ENCODE measurements around the gene KDM2B.
"Not testable (repeated sequence)": the region's sequence is repeated elsewhere in the genome, so short reads cannot be mapped to it uniquely, and the experiment has no call there.

KDM2B gene

GRCh38 chr12:121596526-121596925 is 15.7 kb upstream of the KDM2B start:
- no peak for ATAC-seq (ENCODE audit: insufficient read depth, low read depth)
- Histone ChIP-seq H3K79me2 (ENCODE audit: insufficient read depth, low read length) (no peaks in the 10 kb centered on the region), H4K20me1 (ENCODE audit: insufficient read depth, low read length) (no peaks in the 10 kb centered on the region), H3K9ac (ENCODE audit: low read depth, low read length) (no peak overlapping the region), H3K4me3 (ENCODE audit: low read depth in 1 of 2, low read length in 2 of 2) (no peak overlapping the region), H3K27me3 (ENCODE audit: insufficient read depth, low read length, poor library complexity) (no peaks in the 10 kb centered on the region), H3K4me2 (ENCODE audit: insufficient read depth, low read length) (no peak overlapping the region), H3K9me3 (ENCODE audit: insufficient read depth, low read length, severe bottlenecking) (no peaks in the 10 kb centered on the region), H3K36me3 (ENCODE audit: insufficient read depth, low read length) (peaks cover 8% of the 10 kb centered on the region; the same call in 1 of the 2 replicates), H2AFZ (ENCODE audit: low read depth, low read length) (no peak overlapping the region), H3K4me1 (ENCODE audit: insufficient read depth, low read length) (peaks cover under 1% of the 10 kb centered on the region; the same call in 1 of the 2 replicates), H3K27ac (ENCODE audit: low read length) (no peak overlapping the region)
- TF ChIP-seq EZH2 (IDR thresholded peaks at IDR 0.05; ENCODE audit: borderline replicate concordance, low read depth, low read length, severe bottlenecking) = no peak
- DNase-seq = no peak

GRCh38 chr12:121595520-121595919 is 14.7 kb upstream of the KDM2B start:
- no peak overlapping the region for H3K9ac ChIP-seq (ENCODE audit: low read depth, low read length)
- H3K27me3 ChIP-seq (ENCODE audit: insufficient read depth, low read length, poor library complexity) = no peaks in the 10 kb centered on the region
- H3K4me1 ChIP-seq (ENCODE audit: insufficient read depth, low read length) = peaks cover 11% of the 10 kb centered on the region
- ATAC-seq (ENCODE audit: insufficient read depth, low read depth) = no peak
- H3K79me2 ChIP-seq (ENCODE audit: insufficient read depth, low read length) = no peaks in the 10 kb centered on the region
- no peaks in the 10 kb centered on the region for H3K9me3 ChIP-seq (ENCODE audit: insufficient read depth, low read length, severe bottlenecking)
- H3K4me3 ChIP-seq (ENCODE audit: low read depth in 1 of 2, low read length in 2 of 2) = no peak overlapping the region
- no peak overlapping the region for H3K4me2 ChIP-seq (ENCODE audit: insufficient read depth, low read length)
- no peak overlapping the region for H3K27ac ChIP-seq (ENCODE audit: low read length)
- TF ChIP-seq CTCF (IDR thresholded peaks at IDR 0.05; ENCODE audit: borderline replicate concordance, extremely low read depth, low read length, poor library complexity, severe bottlenecking) = no peak
- no peak for TF ChIP-seq EZH2 (IDR thresholded peaks at IDR 0.05; ENCODE audit: borderline replicate concordance, low read depth, low read length, severe bottlenecking)
- H3K36me3 ChIP-seq (ENCODE audit: insufficient read depth, low read length) = peaks cover 8% of the 10 kb centered on the region; the same call in 1 of the 2 replicates
- H2AFZ ChIP-seq (ENCODE audit: low read depth, low read length) = no peak overlapping the region
- no peak for DNase-seq
- no peaks in the 10 kb centered on the region for H4K20me1 ChIP-seq (ENCODE audit: insufficient read depth, low read length)

- no peaks in the 10 kb centered on the region for H3K9me3 ChIP-seq (ENCODE audit: insufficient read depth, low read length, severe bottlenecking)
- H3K79me2 ChIP-seq (ENCODE audit: insufficient read depth, low read length) = no peaks in the 10 kb centered on the region; the same call in 1 of the 2 replicates
- H3K9ac ChIP-seq (ENCODE audit: low read depth, low read length) = no peak overlapping the region
- no peak overlapping the region for H3K27ac ChIP-seq (ENCODE audit: low read length)
- ATAC-seq (ENCODE audit: insufficient read depth, low read depth) (no peak), DNase-seq (no peak)
- H3K4me2 ChIP-seq (ENCODE audit: insufficient read depth, low read length) = no peak overlapping the region
- no peak overlapping the region for H2AFZ ChIP-seq (ENCODE audit: low read depth, low read length)
- peaks cover 5% of the 10 kb centered on the region; the same call in 1 of the 2 replicates for H3K36me3 ChIP-seq (ENCODE audit: insufficient read depth, low read length)
- H4K20me1 ChIP-seq (ENCODE audit: insufficient read depth, low read length) = no peaks in the 10 kb centered on the region
- peaks cover 23% of the 10 kb centered on the region for H3K4me1 ChIP-seq (ENCODE audit: insufficient read depth, low read length)
- H3K27me3 ChIP-seq (ENCODE audit: insufficient read depth, low read length, poor library complexity) = no peaks in the 10 kb centered on the region
- TF ChIP-seq CTCF (IDR thresholded peaks at IDR 0.05; ENCODE audit: borderline replicate concordance, extremely low read depth, low read length, poor library complexity, severe bottlenecking) (no peak), EZH2 (IDR thresholded peaks at IDR 0.05; ENCODE audit: borderline replicate concordance, low read depth, low read length, severe bottlenecking) (no peak)
- H3K4me3 ChIP-seq (ENCODE audit: low read depth in 1 of 2, low read length in 2 of 2) = no peak overlapping the region
These were observed 11.5 kb upstream of the KDM2B start for GRCh38 chr12:121592320-121592719.

GRCh38 chr12:121590476-121591143 is 9.8 kb upstream of the KDM2B start:
- Histone ChIP-seq H3K4me2 (ENCODE audit: insufficient read depth, low read length) (peak overlapping the region; percentile 69), H4K20me1 (ENCODE audit: insufficient read depth, low read length) (no peaks in the 10 kb centered on the region), H3K79me2 (ENCODE audit: insufficient read depth, low read length) (no peaks in the 10 kb centered on the region; the same call in 1 of the 2 replicates), H3K9ac (ENCODE audit: low read depth, low read length) (peak overlapping the region; percentile 87), H3K36me3 (ENCODE audit: insufficient read depth, low read length) (0 out of 2 replicates have a peak, but pooled peaks cover 5% of the 10 kb centered on the region), H3K27me3 (ENCODE audit: insufficient read depth, low read length, poor library complexity) (no peaks in the 10 kb centered on the region), H3K9me3 (ENCODE audit: insufficient read depth, low read length, severe bottlenecking) (no peaks in the 10 kb centered on the region), H3K4me3 (ENCODE audit: low read depth in 1 of 2, low read length in 2 of 2) (peak overlapping the region; percentile 30 to 52), H3K4me1 (ENCODE audit: insufficient read depth, low read length) (peaks cover 23% of the 10 kb centered on the region), H3K27ac (ENCODE audit: low read length) (peak overlapping the region; percentile 99), H2AFZ (ENCODE audit: low read depth, low read length) (peak overlapping the region; percentile 82)
- DNase-seq = peak; percentile 67
- no peak for TF ChIP-seq EZH2 (IDR thresholded peaks at IDR 0.05; ENCODE audit: borderline replicate concordance, low read depth, low read length, severe bottlenecking)
- TF ChIP-seq CTCF (IDR thresholded peaks at IDR 0.05; ENCODE audit: borderline replicate concordance, extremely low read depth, low read length, poor library complexity, severe bottlenecking) = no peak
- ATAC-seq (ENCODE audit: insufficient read depth, low read depth) = peak; percentile 77

GRCh38 chr12:121584885-121585284 is 4.1 kb upstream of the KDM2B start:
- not testable (repeated sequence) for H3K4me2 ChIP-seq (ENCODE audit: insufficient read depth, low read length); H2AFZ ChIP-seq (ENCODE audit: low read depth, low read length); H3K4me3 ChIP-seq (ENCODE audit: low read depth in 1 of 2, low read length in 2 of 2); H3K27ac ChIP-seq (ENCODE audit: low read length); DNase-seq; H4K20me1 ChIP-seq (ENCODE audit: insufficient read depth, low read length); H3K36me3 ChIP-seq (ENCODE audit: insufficient read depth, low read length); H3K9me3 ChIP-seq (ENCODE audit: insufficient read depth, low read length, severe bottlenecking); H3K27me3 ChIP-seq (ENCODE audit: insufficient read depth, low read length, poor library complexity); ATAC-seq (ENCODE audit: insufficient read depth, low read depth); H3K9ac ChIP-seq (ENCODE audit: low read depth, low read length)
- H3K79me2 ChIP-seq (ENCODE audit: insufficient read depth, low read length) = peaks cover 28% of the 10 kb centered on the region
- H3K4me1 ChIP-seq (ENCODE audit: insufficient read depth, low read length) = peaks cover 47% of the 10 kb centered on the region

- not testable (repeated sequence) for H3K27me3 ChIP-seq (ENCODE audit: insufficient read depth, low read length, poor library complexity); H3K36me3 ChIP-seq (ENCODE audit: insufficient read depth, low read length); DNase-seq; H3K9me3 ChIP-seq (ENCODE audit: insufficient read depth, low read length, severe bottlenecking); H3K4me3 ChIP-seq (ENCODE audit: low read depth in 1 of 2, low read length in 2 of 2); H2AFZ ChIP-seq (ENCODE audit: low read depth, low read length); ATAC-seq (ENCODE audit: insufficient read depth, low read depth); H3K27ac ChIP-seq (ENCODE audit: low read length); H4K20me1 ChIP-seq (ENCODE audit: insufficient read depth, low read length); H3K9ac ChIP-seq (ENCODE audit: low read depth, low read length)
- H3K4me2 ChIP-seq (ENCODE audit: insufficient read depth, low read length) = peak overlapping the region; percentile 64
- H3K79me2 ChIP-seq (ENCODE audit: insufficient read depth, low read length) = peaks cover 43% of the 10 kb centered on the region
- peaks cover 48% of the 10 kb centered on the region for H3K4me1 ChIP-seq (ENCODE audit: insufficient read depth, low read length)
These were observed 2.5 kb upstream of the KDM2B start for GRCh38 chr12:121583334-121583661.
